Adipocyte (in vitro differentiated cells): Measurements from ENCODE around the gene PEX11G.

Source experiments
- DNase-seq: peaks from one replicate; pipeline ENCODE4 v3.0.0-alpha.2; 2015; ENCODE audit warnings: low read depth
- H3K27me3 ChIP-seq: replicated peaks from 2 replicates; pipeline ENCODE4 v1.7.0; 2013; ENCODE audit warnings: mild to moderate bottlenecking, low read length, moderate library complexity; ENCODE audit not compliant: control insufficient read depth, insufficient read depth
- H3K36me3 ChIP-seq: 2 replicates; pipeline ENCODE4 v1.7.0; 2013; ENCODE audit warnings: low read length, mild to moderate bottlenecking, moderate library complexity; ENCODE audit not compliant: control insufficient read depth, insufficient read depth, severe bottlenecking
- H3K4me1 ChIP-seq: 2 replicates; pipeline ENCODE4 v1.7.0; 2013; ENCODE audit warnings: mild to moderate bottlenecking, low read length, moderate library complexity; ENCODE audit not compliant: control insufficient read depth, insufficient read depth
- H3K4me3 ChIP-seq: 2 replicates; pipeline ENCODE4 v1.7.0; 2013; ENCODE audit warnings: mild to moderate bottlenecking, low read length, moderate library complexity
- H3K9ac ChIP-seq: 2 replicates; pipeline ENCODE4 v1.7.0; 2013; ENCODE audit warnings: mild to moderate bottlenecking, low read length, moderate library complexity
- H3K9me3 ChIP-seq: 2 replicates; pipeline ENCODE4 v1.7.0; 2013; ENCODE audit warnings: mild to moderate bottlenecking, low read length, moderate library complexity; ENCODE audit not compliant: control insufficient read depth

The PEX11G gene

DNA sequence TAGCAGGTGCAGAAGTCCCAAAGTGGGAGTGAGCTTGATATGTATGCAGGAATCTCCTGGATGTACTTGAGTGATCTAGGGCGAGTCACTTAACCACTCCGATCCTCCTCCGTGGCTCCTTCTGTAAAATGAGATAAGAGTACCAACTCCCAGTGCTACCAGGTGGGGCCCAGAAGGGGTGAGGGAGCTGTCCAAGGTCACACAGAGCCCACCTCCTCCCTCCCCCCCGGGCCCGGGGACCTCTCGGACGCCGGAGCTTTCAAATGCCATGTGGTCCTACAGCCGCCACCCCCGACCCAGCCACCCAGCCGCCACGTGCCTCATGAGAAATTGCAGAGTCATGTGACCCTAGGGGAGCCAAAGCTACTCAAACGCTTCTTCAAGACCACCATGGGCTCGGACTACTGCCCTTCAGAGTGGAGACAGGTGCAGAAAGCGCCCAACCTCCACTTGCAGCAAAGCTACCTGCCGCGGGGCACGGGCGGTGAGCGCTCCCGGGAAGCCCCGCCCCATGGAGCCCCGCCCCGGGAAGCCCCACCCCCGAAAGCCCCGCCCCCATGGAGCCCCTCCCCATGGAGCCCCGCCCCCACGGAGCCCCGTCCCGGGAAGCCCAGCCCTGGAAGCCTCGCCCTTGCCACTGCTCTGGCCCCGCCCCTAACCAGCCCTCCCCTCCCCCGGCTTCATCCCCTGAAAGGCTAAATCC, 17.0 kb upstream of the PEX11G start:
- no peak overlapping the region for H3K4me3 ChIP-seq
- H3K9me3 ChIP-seq: no peaks in the 10 kb centered on the region
- H3K36me3 ChIP-seq: no peaks in the 10 kb centered on the region
- DNase-seq: peak; percentile 46
- peaks cover 20% of the 10 kb centered on the region for H3K27me3 ChIP-seq
- H3K9ac ChIP-seq: no peak overlapping the region
- no peaks in the 10 kb centered on the region for H3K4me1 ChIP-seq

DNA sequence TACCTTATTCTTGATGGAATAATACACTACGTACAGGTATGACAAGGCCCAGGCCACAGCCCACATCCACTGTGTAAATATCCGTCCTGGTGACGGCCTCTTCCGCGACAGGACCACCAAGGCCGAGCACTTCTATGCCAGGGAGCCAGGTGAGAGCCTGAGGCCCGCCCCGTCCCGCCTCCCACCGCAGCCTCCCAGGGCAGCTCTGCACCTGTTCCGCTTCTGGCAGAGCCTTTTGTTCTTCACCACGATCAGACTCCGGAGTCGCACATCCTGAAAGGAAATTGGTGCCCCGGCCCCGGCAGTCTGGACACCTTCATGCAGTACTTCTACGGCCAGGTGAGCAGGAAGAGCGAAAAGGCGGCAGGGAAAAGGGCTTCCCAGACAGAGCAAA, 16.4 kb upstream of the PEX11G start:
- no peaks in the 10 kb centered on the region for H3K9me3 ChIP-seq
- H3K4me1 ChIP-seq: no peaks in the 10 kb centered on the region
- peaks cover 23% of the 10 kb centered on the region for H3K27me3 ChIP-seq
- H3K4me3 ChIP-seq: no peak overlapping the region
- DNase-seq: no peak
- no peaks in the 10 kb centered on the region for H3K36me3 ChIP-seq
- H3K9ac ChIP-seq: no peak overlapping the region

DNA sequence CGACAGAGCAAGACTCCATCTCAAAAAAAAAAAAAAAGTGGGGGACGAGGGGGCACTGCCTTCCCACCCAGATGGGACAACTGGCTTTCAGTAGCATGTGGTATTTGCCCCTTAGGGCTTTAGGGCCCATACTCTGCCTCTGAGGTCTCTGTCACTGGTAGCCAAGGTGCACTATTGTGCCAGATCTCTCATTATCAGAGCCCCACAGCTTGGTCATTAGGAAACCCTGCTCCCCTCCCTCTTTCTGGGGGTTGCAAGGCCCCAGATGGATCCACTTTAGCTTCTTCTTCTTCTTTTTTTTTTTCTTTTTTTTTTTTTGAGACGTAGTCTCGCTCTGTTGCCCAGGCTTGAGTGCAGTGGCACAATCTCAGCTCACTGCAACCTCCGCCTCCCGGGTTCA, 15.8 kb upstream of the PEX11G start:
- H3K9ac ChIP-seq: no peak overlapping the region
- no peak overlapping the region for H3K4me3 ChIP-seq
- H3K9me3 ChIP-seq: no peaks in the 10 kb centered on the region
- peaks cover 23% of the 10 kb centered on the region for H3K27me3 ChIP-seq
- no peak for DNase-seq
- no peaks in the 10 kb centered on the region for H3K4me1 ChIP-seq
- H3K36me3 ChIP-seq: no peaks in the 10 kb centered on the region

DNA sequence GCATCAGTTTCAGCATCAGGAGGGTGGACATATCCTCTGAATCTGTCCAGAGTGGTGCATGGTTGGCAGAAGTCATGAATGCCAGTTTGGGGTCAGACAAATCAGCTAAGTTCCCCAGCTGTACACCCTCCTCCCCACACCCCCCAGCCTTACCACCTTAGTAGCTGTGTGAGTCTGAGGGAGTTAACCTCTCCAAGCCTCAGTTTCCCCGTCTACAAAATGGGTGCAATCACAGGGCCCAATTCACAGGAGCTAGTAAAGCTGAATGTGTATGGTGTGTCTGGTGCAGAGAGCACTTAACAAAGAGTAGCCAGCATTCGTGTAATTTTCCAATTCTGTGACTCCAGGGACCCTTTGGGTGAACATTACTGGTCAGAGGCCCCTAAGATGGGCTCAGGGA, 13.7 kb upstream of the PEX11G start:
- Histone ChIP-seq H3K36me3 (no peaks in the 10 kb centered on the region), H3K9me3 (no peaks in the 10 kb centered on the region), H3K4me3 (no peak overlapping the region), H3K9ac (no peak overlapping the region), H3K4me1 (no peaks in the 10 kb centered on the region), H3K27me3 (peaks cover 22% of the 10 kb centered on the region)
- no peak for DNase-seq

DNA sequence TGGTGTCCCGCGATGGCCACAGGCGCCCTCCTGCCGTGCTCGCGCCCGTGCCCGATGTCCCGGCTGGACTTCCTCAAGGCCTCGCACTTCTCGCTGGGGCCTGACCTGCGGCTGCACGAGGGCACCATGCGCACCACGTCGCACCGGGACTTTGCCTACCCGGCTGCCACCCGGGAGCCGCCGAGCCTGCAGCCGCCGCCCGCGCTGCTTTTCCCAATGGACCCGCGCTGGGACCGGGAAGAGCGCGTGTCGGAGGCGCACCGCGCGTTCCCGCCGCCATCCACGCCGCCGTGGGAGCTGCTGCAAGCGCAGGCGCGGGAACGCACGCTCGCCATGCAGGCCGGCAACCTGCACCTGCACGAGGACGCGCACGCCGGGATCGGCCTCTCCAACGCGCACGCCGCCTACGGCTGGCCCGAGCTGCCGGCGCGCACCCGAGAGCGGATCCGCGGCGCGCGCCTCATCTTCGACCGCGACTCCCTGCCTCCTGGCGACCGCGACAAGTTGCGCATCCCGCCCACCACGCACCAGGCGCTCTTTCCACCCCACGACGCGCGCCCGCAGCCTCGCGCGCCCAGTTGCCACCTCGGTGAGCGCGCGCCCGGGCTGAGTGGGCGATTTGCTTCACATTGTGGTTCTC, 12.1 kb upstream of the PEX11G start:
- Histone ChIP-seq H3K27me3 (peaks cover 25% of the 10 kb centered on the region), H3K36me3 (no peaks in the 10 kb centered on the region), H3K4me3 (peak overlapping the region; percentile 70), H3K4me1 (no peaks in the 10 kb centered on the region), H3K9me3 (no peaks in the 10 kb centered on the region), H3K9ac (no peak overlapping the region)
- DNase-seq: peak; percentile 56

DNA sequence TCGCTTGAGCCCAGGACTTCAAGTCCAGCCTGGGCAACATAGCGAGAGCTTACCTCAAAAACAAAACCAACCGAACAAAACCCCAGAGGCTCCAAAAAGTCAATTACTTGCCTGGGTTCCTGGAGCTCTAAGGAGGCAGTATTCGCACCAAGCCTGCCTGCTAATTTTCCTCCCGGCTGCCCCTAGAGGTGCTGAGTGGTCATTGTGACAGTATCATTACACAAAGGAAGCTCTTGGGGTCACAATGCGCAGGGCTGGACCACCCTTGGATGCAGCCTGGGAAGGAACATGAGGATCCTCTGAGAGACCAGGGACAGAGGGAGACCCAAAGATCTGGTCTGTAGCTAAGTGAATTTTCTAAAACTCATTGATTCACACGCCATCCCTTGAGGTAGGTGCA, 8.5 kb upstream of the PEX11G start:
- Histone ChIP-seq H3K4me3 (no peak overlapping the region), H3K36me3 (no peaks in the 10 kb centered on the region), H3K9me3 (no peaks in the 10 kb centered on the region), H3K4me1 (no peaks in the 10 kb centered on the region), H3K9ac (no peak overlapping the region), H3K27me3 (peaks cover 9% of the 10 kb centered on the region)
- peak; percentile 48 for DNase-seq

DNA sequence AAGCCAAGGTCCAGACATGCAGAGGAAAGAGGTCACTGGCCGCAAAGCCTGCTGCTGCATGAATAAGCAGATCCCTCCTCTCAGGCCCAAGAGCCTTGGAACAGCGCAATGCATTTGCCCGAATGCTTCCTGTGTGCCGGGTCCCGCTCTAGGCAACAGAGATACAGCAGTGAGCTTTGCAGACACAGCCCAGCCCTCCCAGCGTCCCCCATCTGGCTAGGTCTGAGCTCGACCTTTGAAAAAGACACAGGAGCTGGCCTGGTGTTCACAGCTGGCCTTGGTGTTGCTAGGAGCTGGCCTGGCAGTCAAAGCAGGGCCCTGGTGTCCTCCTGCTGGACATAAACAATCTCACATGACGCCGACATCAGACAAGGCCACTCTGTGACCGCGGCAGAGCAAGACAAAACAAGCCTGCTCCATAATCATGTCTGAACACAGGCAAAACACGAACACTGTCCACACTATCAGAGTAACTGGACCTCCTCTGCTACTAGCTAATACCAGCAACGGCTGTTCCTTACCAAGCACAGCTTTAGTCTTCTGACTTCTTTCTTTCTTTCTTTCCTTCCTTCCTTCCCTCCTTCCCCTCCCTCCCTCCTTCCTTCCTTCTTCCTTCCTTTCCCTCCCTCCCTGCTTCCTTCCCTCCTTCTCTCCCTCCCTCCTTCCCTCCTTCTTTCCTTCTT, 5.7 kb upstream of the PEX11G start:
- Histone ChIP-seq H3K4me3 (no peak overlapping the region), H3K9ac (peak overlapping the region; percentile 67), H3K27me3 (peaks cover 5% of the 10 kb centered on the region), H3K36me3 (no peaks in the 10 kb centered on the region), H3K9me3 (no peaks in the 10 kb centered on the region), H3K4me1 (no peaks in the 10 kb centered on the region)
- DNase-seq: peak; percentile 13

DNA sequence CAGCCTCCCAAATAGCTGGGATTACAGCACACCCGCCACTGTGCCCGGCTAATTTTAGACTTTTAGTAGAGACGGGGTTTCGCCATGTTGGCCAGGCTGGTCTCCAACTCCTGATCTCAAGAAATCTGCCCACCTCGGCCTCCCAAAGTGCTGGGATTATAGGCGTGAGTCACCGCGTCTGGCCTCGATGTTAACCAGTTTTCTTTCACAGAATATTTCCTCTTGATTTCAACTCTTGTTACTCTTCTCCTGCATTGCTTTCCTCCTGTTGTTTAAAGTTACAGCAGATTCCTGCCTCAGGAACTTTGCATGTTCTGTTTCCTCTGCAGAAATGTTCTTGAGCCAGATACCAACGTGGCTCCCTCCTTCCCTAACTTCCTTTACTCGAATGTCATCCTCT, 3.7 kb upstream of the PEX11G start:
- Histone ChIP-seq H3K4me3 (no peak overlapping the region), H3K9me3 (no peaks in the 10 kb centered on the region), H3K27me3 (peaks cover 3% of the 10 kb centered on the region), H3K4me1 (peaks cover 9% of the 10 kb centered on the region), H3K36me3 (no peaks in the 10 kb centered on the region), H3K9ac (no peak overlapping the region)
- peak; percentile 19 for DNase-seq

DNA sequence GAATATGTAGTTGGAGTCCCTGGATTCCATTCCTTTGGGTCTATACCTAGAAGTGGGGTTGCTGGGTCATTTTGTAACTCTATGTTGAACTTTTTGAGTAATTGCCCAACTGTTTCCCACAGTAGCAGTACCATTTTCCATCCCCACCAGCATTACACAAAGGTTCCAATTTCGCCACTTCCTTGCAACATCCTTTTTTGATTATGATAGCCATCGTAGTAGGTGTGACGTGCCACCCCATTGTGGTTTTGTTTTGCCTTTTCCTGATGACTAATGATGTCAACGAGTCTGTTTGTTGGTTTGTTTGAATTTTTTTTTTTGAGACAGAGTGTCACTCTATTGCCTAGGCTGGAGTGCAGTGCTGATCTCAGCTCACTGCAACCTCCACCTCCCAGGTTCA, 3.3 kb upstream of the PEX11G start:
- H3K4me1 ChIP-seq: peaks cover 9% of the 10 kb centered on the region
- H3K9me3 ChIP-seq: no peaks in the 10 kb centered on the region
- no peak overlapping the region for H3K4me3 ChIP-seq
- DNase-seq: peak; percentile 57
- H3K27me3 ChIP-seq: no peaks in the 10 kb centered on the region
- no peak overlapping the region for H3K9ac ChIP-seq
- H3K36me3 ChIP-seq: no peaks in the 10 kb centered on the region

DNA sequence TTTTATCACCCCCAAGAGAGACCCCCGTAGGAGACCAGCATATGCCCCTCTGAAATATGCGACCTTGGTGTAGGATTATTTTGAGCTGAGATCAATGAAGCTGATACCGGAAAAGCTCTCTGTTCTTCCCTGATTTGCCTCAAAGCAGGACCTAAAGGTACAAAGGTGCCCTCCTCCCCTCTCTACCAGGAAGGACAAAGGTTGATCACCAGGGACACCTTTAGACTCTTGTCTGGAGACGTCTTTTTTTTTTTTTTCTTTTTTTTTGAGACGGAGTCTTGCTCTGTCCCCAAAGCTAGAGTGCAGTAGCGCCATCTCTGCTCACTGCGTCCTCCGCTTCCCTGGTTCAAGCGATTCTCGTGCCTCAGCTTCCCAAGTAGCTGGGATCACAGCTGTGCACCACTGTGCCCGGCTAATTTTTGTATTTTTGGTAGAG, 792 bp upstream of the PEX11G start:
- no peaks in the 10 kb centered on the region for H3K9me3 ChIP-seq
- no peaks in the 10 kb centered on the region for H3K27me3 ChIP-seq
- H3K4me1 ChIP-seq: peaks cover 9% of the 10 kb centered on the region
- no peaks in the 10 kb centered on the region for H3K36me3 ChIP-seq
- H3K4me3 ChIP-seq: peak overlapping the region; percentile 90
- no peak for DNase-seq
- H3K9ac ChIP-seq: peak overlapping the region; percentile 93

DNA sequence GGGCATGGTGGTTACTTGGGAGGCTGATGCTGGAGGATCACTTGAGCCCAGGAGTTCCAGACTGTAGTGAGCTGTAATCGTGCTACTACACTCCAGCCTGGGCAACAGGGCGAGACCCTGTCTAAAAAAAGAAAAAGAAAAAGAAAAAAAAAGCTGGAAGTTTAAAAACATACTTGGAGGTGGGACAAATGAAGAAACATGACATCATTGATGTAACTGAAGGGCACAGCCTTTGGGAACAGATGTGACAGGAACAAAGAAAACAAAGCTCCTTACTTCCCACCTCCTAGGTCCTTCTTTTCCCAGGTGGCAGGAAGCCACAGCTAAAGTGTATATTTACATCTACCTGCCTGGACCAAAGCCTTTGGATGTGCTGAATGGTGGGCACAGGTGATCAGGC, 1.9 kb downstream of the PEX11G start:
- DNase-seq: no peak
- Histone ChIP-seq H3K27me3 (no peaks in the 10 kb centered on the region), H3K9ac (no peak overlapping the region), H3K4me1 (peaks cover 9% of the 10 kb centered on the region), H3K36me3 (no peaks in the 10 kb centered on the region), H3K9me3 (no peaks in the 10 kb centered on the region), H3K4me3 (no peak overlapping the region)
